ENCODE results near the gene HRH1.

The HRH1 gene

GRCh38 chr3:11206316-11206715 lies 52.0 kb downstream of the HRH1 start:
- H3K4me3 ChIP-seq (ENCODE audit: low read depth, low read length): no peak overlapping the region
- no peak overlapping the region for H2AFZ ChIP-seq
- TF ChIP-seq CTCF (IDR thresholded peaks at IDR 0.05): no peak
- no peak overlapping the region for H3K4me2 ChIP-seq (ENCODE audit: low read length)
- no peaks in the 10 kb centered on the region for H3K4me1 ChIP-seq
- H3K36me3 ChIP-seq (ENCODE audit: control insufficient read depth, insufficient read depth, low read length): no peaks in the 10 kb centered on the region
- H3K27me3 ChIP-seq (ENCODE audit: control insufficient read depth, insufficient read depth, low read length): no peaks in the 10 kb centered on the region
- no peaks in the 10 kb centered on the region for H3K9me3 ChIP-seq (ENCODE audit: control insufficient read depth, low read length)
- H3K79me2 ChIP-seq: no peaks in the 10 kb centered on the region
- H3K9ac ChIP-seq: no peak overlapping the region
- no peak overlapping the region for H3K27ac ChIP-seq

GRCh38 chr3:11206953-11207352 lies 52.7 kb downstream of the HRH1 start:
- Histone ChIP-seq H3K36me3 (ENCODE audit: control insufficient read depth, insufficient read depth, low read length) (no peaks in the 10 kb centered on the region), H2AFZ (no peak overlapping the region), H3K9ac (no peak overlapping the region), H3K4me1 (no peaks in the 10 kb centered on the region), H3K27ac (no peak overlapping the region), H3K4me2 (ENCODE audit: low read length) (no peak overlapping the region), H3K9me3 (ENCODE audit: control insufficient read depth, low read length) (no peaks in the 10 kb centered on the region), H3K27me3 (ENCODE audit: control insufficient read depth, insufficient read depth, low read length) (no peaks in the 10 kb centered on the region), H3K4me3 (ENCODE audit: low read depth, low read length) (no peak overlapping the region), H3K79me2 (no peaks in the 10 kb centered on the region)
- TF ChIP-seq CTCF (IDR thresholded peaks at IDR 0.05): no peak

- Histone ChIP-seq H3K36me3 (ENCODE audit: control insufficient read depth, insufficient read depth, low read length) (no peaks in the 10 kb centered on the region), H3K4me1 (no peaks in the 10 kb centered on the region), H2AFZ (no peak overlapping the region), H3K4me2 (ENCODE audit: low read length) (no peak overlapping the region), H3K9me3 (ENCODE audit: control insufficient read depth, low read length) (no peaks in the 10 kb centered on the region), H3K79me2 (no peaks in the 10 kb centered on the region), H3K9ac (no peak overlapping the region), H3K27me3 (ENCODE audit: control insufficient read depth, insufficient read depth, low read length) (no peaks in the 10 kb centered on the region), H3K4me3 (ENCODE audit: low read depth, low read length) (no peak overlapping the region), H3K27ac (no peak overlapping the region)
- TF ChIP-seq CTCF (IDR thresholded peaks at IDR 0.05): no peak
Observed at GRCh38 chr3:11211531-11212298, 57.4 kb downstream of the HRH1 start.

GRCh38 chr3:11212299-11212608 lies 58.0 kb downstream of the HRH1 start:
- no peak overlapping the region for H3K9ac ChIP-seq
- no peaks in the 10 kb centered on the region for H3K36me3 ChIP-seq (ENCODE audit: control insufficient read depth, insufficient read depth, low read length)
- H3K4me3 ChIP-seq (ENCODE audit: low read depth, low read length): no peak overlapping the region
- no peak overlapping the region for H3K27ac ChIP-seq
- no peaks in the 10 kb centered on the region for H3K79me2 ChIP-seq
- H3K27me3 ChIP-seq (ENCODE audit: control insufficient read depth, insufficient read depth, low read length): no peaks in the 10 kb centered on the region
- H3K4me1 ChIP-seq: no peaks in the 10 kb centered on the region
- TF ChIP-seq CTCF (IDR thresholded peaks at IDR 0.05): no peak
- H2AFZ ChIP-seq: no peak overlapping the region
- no peak overlapping the region for H3K4me2 ChIP-seq (ENCODE audit: low read length)
- no peaks in the 10 kb centered on the region for H3K9me3 ChIP-seq (ENCODE audit: control insufficient read depth, low read length)

- no peaks in the 10 kb centered on the region for H3K4me1 ChIP-seq
- H2AFZ ChIP-seq: no peak overlapping the region
- TF ChIP-seq CTCF (IDR thresholded peaks at IDR 0.05): no peak
- no peaks in the 10 kb centered on the region for H3K9me3 ChIP-seq (ENCODE audit: control insufficient read depth, low read length)
- no peak overlapping the region for H3K9ac ChIP-seq
- H3K27me3 ChIP-seq (ENCODE audit: control insufficient read depth, insufficient read depth, low read length): no peaks in the 10 kb centered on the region
- H3K79me2 ChIP-seq: no peaks in the 10 kb centered on the region
- no peak overlapping the region for H3K4me3 ChIP-seq (ENCODE audit: low read depth, low read length)
- no peak overlapping the region for H3K4me2 ChIP-seq (ENCODE audit: low read length)
- H3K36me3 ChIP-seq (ENCODE audit: control insufficient read depth, insufficient read depth, low read length): no peaks in the 10 kb centered on the region
- H3K27ac ChIP-seq: no peak overlapping the region
Observed at GRCh38 chr3:11212784-11213183, 58.5 kb downstream of the HRH1 start.

Measured in parathyroid adenoma (tissue), 2 donors.